Forelimb muscle (tissue), 1 donor: ENCODE measurements around the gene ABHD11. TPM values are rescaled to one million over a fixed set of nuclear protein-coding genes. Genes with fewer than 3 reads are reported as not detected.

Experiments used
- DNase-seq: peaks from one replicate; pipeline ENCODE4 v3.0.0-alpha.2; 2013; ENCODE audit warnings: low read depth
- polyA plus RNA-seq: library from polyadenylated mRNA; unstranded; fragments of 120-200 nt; gene quantifications from one replicate; pipeline ENCODE4 v1.2.1, GENCODE V29; 2013; ENCODE audit not compliant: insufficient read length

Gene ABHD11
- polyA plus RNA-seq, 1 donor: 10.7 TPM

DNA sequence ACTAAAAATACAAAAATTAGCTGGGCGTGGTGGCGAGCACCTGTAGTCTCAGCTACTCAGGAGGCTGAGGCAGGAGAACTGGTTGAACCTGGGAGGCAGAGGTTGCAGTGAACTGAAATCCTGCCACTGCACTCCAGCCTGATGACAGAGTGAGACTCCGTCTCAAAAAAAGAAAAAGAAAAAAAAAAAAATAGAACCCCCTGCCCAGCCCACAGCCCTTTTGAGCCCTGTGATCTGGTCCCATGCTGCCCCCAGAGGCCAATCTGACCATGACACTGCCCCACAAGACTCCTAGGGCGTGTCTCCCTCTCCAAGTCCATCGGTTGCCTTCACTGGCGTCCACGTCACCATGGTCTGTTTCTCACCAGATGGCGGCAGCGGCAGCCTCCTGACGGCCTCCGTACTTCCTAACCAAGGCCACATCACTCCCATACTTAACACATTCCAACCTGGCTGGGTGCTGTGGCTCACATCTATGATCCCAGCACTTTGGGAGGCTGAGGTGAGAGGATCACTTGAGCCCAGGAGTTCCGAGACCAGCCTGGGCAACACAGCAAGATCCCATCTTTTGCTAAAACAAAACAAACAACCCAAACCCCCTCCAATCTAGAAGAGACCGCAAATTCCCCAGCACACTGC is 37.1 kb downstream of the ABHD11 start:
- DNase-seq: no peak

DNA sequence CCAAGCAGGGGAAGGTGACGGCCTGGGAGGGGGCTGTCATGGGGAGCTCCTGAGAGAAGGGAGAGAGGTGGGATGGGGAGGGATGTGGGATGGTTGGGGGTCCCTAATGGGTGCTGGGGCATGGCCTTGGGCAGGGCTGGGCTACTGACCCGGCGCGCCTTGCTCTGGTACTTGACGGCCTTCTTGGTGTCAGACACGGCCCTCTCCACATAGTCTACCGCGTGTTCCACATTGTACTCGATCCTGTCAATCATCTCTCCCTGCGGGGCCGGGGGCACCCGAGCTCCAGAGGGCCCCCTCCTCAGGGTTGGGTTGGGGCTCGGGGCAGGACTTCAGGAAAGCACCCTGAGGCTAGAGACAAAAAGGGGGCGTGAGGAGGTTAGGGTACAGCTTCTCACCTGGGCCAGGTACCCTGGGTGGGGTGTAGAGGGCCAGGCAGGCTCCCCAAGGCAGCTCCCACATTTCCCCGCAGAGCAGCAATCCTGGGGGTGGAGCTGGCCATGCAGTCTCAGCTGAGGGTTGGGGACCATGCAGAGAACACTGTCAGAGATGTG is 37.9 kb downstream of the ABHD11 start:
- DNase-seq: no peak

DNA sequence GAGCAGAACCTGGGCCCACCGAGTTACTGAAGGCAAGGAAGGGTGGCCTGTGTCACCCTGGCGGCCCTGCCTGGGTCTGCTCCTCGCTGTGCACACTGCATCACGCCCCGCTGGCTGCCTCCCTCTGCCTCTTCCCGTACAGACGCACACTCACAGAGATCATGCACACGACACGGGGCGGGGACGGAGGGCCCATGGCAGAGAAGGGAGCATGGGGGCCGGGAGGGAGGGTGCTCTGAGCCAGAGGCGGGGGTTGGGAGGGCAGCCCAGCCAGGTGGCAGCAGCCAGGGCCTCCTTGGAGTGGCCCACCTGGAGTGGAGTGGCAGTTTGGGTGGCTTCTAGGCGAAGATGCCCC is 38.6 kb downstream of the ABHD11 start:
- DNase-seq: no peak

DNA sequence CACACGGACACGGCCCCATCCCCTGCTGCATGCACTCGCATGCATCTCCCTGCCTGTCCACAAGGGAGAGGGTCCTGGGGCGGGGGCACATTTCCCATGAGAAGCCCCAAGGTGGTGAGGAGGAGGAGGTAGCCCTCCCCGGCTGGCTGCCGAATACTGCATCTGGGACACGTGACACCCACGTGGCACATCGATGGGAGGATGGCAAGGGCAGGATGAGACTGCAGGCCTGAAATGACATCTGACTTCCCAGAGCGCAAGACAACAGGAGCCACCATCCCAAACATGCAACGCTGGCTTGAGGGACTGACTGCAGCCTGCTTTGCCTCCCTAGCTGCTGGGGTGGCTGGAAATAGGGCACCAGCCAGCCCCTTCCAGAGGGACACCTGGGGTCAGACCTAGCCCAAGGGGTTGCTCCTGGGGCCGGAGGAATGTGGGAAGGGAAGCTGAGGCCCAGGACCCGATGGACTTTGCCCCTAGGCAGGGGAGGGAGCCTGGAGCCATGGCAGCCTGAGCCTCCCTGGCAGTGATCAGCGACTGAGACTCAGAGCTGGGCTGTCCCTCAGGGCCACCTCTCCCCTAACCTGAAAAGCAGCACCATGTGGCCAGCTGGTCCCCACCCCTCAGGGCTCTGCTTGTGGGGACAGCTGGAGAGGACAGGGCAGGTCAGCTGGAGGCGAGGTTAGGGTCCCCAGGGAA is 39.1 kb downstream of the ABHD11 start:
- no peak for DNase-seq

DNA sequence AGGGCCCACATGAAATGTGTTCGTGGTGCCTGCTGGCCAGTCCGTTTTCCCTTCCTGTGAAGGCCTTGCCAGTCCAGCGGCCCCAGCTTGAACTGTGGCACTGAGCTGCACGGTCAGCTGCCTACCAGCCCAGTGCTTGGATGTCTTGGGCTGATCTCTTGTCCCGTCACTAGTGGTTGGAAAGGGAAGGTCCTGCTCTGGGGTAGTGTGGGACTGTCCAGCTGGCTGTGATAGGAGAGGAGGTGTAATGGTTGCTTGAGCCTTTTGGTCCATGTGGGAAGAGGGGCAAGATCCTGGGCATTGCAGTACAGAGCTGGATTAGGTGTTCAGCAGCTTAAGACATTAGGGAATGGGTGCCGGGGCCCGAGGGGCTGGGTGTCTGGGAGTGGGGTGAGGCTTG is 40.2 kb downstream of the ABHD11 start:
- no peak for DNase-seq

DNA sequence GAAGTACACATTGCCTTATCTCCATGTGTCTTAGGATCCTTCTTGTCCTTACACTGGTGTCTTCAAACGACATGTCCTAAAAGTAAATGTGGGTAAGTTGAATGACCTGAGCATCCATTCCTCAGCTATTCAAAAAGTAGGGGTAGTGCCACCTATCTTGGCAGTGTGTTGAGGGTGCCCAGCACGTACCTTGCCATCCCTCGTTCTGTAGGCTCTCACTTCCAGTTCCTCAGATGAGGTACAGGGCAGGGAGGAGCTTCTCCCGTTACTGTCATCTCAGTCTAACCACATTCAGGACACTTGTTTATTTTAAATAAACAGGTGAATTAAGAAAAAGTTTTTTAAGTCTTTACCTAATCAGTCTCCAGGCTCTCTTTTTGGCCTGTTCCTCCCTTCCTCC is 42.2 kb downstream of the ABHD11 start:
- no peak for DNase-seq

DNA sequence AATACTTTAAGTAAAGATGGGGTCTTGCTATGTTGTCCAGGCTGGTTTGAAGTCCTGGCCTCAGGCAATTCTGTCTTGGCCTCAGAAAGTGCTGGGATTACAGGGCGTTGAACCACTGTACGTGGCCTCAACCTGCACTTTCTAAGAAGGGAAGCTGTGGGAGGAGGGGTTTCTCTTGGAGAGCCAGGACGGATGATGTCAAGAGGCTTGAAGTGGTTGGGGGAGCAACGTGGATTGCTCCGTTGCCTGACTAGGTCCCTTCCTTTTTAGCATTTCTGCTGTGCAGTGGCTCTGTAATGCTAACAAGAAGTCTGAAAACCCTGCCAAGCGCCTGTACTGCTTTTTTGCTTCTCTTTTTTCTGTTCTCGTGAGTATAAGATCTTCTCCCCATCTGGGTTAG is 48.0 kb downstream of the ABHD11 start:
- no peak for DNase-seq

DNA sequence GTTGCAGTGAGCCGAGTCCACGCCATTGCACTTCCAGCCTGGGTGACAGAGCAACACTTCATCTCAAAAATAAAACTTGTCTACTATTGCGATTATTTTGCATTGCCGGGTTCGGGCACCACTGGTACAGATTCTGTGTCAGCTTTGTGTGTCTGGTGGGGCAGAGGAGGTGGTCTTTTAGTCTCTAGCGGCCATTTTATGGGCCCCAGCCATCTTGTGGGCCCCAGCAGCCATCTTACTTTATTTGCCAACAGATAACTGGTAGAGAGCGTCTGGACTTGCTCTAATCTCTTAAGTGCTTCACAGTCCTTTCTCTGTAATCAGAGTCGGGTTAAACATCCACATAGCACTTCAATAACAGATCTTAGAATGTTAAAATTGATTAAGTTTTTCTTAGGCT is 50.3 kb downstream of the ABHD11 start:
- no peak for DNase-seq

Other genes with a start within 250 kb of the ABHD11 start
- gene BAZ1B, start 216.5 kb downstream of the ABHD11 start, polyA plus RNA-seq: 45.5 TPM
- 38.4 TPM for gene BCL7B, start 181.1 kb downstream of the ABHD11 start, polyA plus RNA-seq
- gene TBL2, start 160.2 kb downstream of the ABHD11 start, polyA plus RNA-seq: 23.5 TPM
- gene MLXIPL, start 114.3 kb downstream of the ABHD11 start, polyA plus RNA-seq: 0.10 TPM
- gene VPS37D, start 71.0 kb downstream of the ABHD11 start, polyA plus RNA-seq: 2.8 TPM
- 6.3 TPM for gene DNAJC30, start 55.3 kb downstream of the ABHD11 start, polyA plus RNA-seq
- gene BUD23, start 55.2 kb downstream of the ABHD11 start, polyA plus RNA-seq: 83.7 TPM
- 13.5 TPM for gene STX1A, start 19.1 kb downstream of the ABHD11 start, polyA plus RNA-seq
- 0.14 TPM for gene CLDN3, start 31.5 kb upstream of the ABHD11 start, polyA plus RNA-seq
- gene CLDN4, start 92.2 kb upstream of the ABHD11 start, polyA plus RNA-seq: 0.49 TPM
- gene METTL27, start 103.7 kb upstream of the ABHD11 start, polyA plus RNA-seq: 1.9 TPM
- gene TMEM270, start 122.4 kb upstream of the ABHD11 start, polyA plus RNA-seq: not detected